Left lung (tissue), 10 donors: Measurements from ENCODE around the gene SBF1. TPM values are rescaled to one million over a fixed set of nuclear protein-coding genes. Genes with fewer than 3 reads are reported as not detected.
A peak's percentile ranks its signal among the peaks of the same experiment; 100 is the strongest.

Experiments
- ATAC-seq: fragments of 200-7000 bp; cut with Tn5 transposase; one replicate; pipeline ENCODE4 v1.9.1; 2020; ENCODE audit warnings: moderate library complexity
- DNase-seq, 4 donors: peaks; one replicate each; pipeline ENCODE4 v3.0.0-alpha.2; 2013 to 2020
- H3K27ac ChIP-seq, 2 donors: fragments of 200-600 bp; sonication (generic) in 1 of 2; one replicate each; pipeline versions ENCODE4 v1.5.0 to v1.8.0; 2020 to 2021
- H3K27me3 ChIP-seq, 2 donors: fragments of 200-600 bp; sonication (generic) in 1 of 2; one replicate each; pipeline versions ENCODE4 v1.5.0 to v1.8.0; 2020 to 2021
- H3K36me3 ChIP-seq, 2 donors: fragments of 200-600 bp; sonication (generic) in 1 of 2; one replicate each; pipeline versions ENCODE4 v1.5.0 to v1.8.0; 2020 to 2021
- H3K4me1 ChIP-seq, 2 donors: fragments of 200-600 bp; one replicate each; pipeline ENCODE4 v1.8.0; 2021
- H3K4me3 ChIP-seq, 2 donors: fragments of 200-600 bp; sonication (generic) in 1 of 2; one replicate each; pipeline versions ENCODE4 v1.5.0 to v1.8.0; 2020 to 2021; ENCODE audit warnings: mild to moderate bottlenecking in 1 of 2
- H3K9me3 ChIP-seq, 2 donors: fragments of 200-600 bp; sonication (generic) in 1 of 2; one replicate each; pipeline versions ENCODE4 v1.5.0 to v1.8.0; 2020 to 2021
- CTCF ChIP-seq, 2 donors: fragments of 200-600 bp; sonication (generic) in 1 of 2; IDR thresholded peaks; one replicate each; pipeline versions ENCODE4 v1.5.0 to v1.8.0; 2021; ENCODE audit warnings: antibody characterized with exemption in 2 of 2
- intact Hi-C, 2 donors: fragments of 100-400 bp; cut with DNase I; formaldehyde crosslinking; loops; one replicate each; pipeline versions ENCODE4 v1.11.2 to v1.14.2; 2022
- polyA plus RNA-seq, 6 donors: library from polyadenylated mRNA; unstranded; fragments of 120-200 nt; gene quantifications; one replicate each; pipeline ENCODE4 v1.2.1, GENCODE V29; 2013; ENCODE audit not compliant: insufficient read length in 6 of 6
- total RNA-seq, 2 donors: library from RNA; stranded (reverse); fragmentation: NEBNext Ultra II Directional; extraction: Animal tissue kit (Norgen Biotek cat#: 25700); gene quantifications; one replicate each; pipeline ENCODE4 v1.2.1, GENCODE V29; 2021
- donor health status: DM: no; HTN: yes; CAD: no.
- donor health status: DM: no; HTN: no; CAD: no.

The SBF1 gene
- total and polyA plus RNA-seq, 8 donors, result 31.6 to 69.9 (median 41.9) TPM

- ATAC-seq, result no peak
- Histone ChIP-seq H3K27me3 (no peaks in the 10 kb centered on the region), H3K4me1 (peaks cover 4 to 6% of the 10 kb centered on the region in 2 donors), H3K9me3 (no peaks in the 10 kb centered on the region), H3K36me3 (peaks cover 0 to 89% of the 10 kb centered on the region in 2 donors), H3K27ac (no peak overlapping the region), H3K4me3 (no peak overlapping the region)
- intact Hi-C loops, result no loop called here
- TF ChIP-seq CTCF (IDR thresholded peaks at IDR 0.05), result no peak
- peak in 1 of 4 donors; percentile 67 for DNase-seq
These were observed 44.3 kb upstream of the SBF1 start for GRCh38 chr22:50519151-50519550.

- Histone ChIP-seq H3K9me3 (no peaks in the 10 kb centered on the region), H3K27me3 (no peaks in the 10 kb centered on the region), H3K4me3 (no peak overlapping the region), H3K36me3 (peaks cover 0 to 84% of the 10 kb centered on the region in 2 donors), H3K27ac (no peak overlapping the region), H3K4me1 (peaks cover 0 to under 1% of the 10 kb centered on the region in 2 donors)
- intact Hi-C loops, result no loop called here
- no peak for TF ChIP-seq CTCF (IDR thresholded peaks at IDR 0.05)
- DNase-seq (peak in 1 of 4 donors; percentile 70), ATAC-seq (no peak)
These were observed 43.8 kb upstream of the SBF1 start for GRCh38 chr22:50518606-50519005.

GRCh38 chr22:50517495-50518260 lies 42.8 kb upstream of the SBF1 start:
- intact Hi-C loops, result no loop called here
- peaks cover 0 to 74% of the 10 kb centered on the region in 2 donors for H3K36me3 ChIP-seq
- no peaks in the 10 kb centered on the region for H3K27me3 ChIP-seq

GRCh38 chr22:50516891-50517290 lies 42.1 kb upstream of the SBF1 start:
- H3K27ac ChIP-seq, result no peak overlapping the region
- DNase-seq (no peak), ATAC-seq (no peak)
- H3K4me1 ChIP-seq, result peaks cover 0 to 6% of the 10 kb centered on the region in 2 donors
- H3K36me3 ChIP-seq, result peaks cover 0 to 67% of the 10 kb centered on the region in 2 donors
- no peak for TF ChIP-seq CTCF (IDR thresholded peaks at IDR 0.05)
- no peaks in the 10 kb centered on the region for H3K27me3 ChIP-seq
- no peak overlapping the region for H3K4me3 ChIP-seq
- intact Hi-C loops, result no loop called here
- H3K9me3 ChIP-seq, result no peaks in the 10 kb centered on the region

More at GRCh38 chr22:50517495-50518260, 42.8 kb upstream of the SBF1 start:
- no peaks in the 10 kb centered on the region for H3K4me1 ChIP-seq
- ATAC-seq, result no peak
- H3K4me3 ChIP-seq, result no peak overlapping the region
- no peak for TF ChIP-seq CTCF (IDR thresholded peaks at IDR 0.05)
- no peak overlapping the region for H3K27ac ChIP-seq
- no peaks in the 10 kb centered on the region for H3K9me3 ChIP-seq
- DNase-seq, result no peak

GRCh38 chr22:50516068-50516467 lies 41.2 kb upstream of the SBF1 start:
- Histone ChIP-seq H3K36me3 (peaks cover 0 to 58% of the 10 kb centered on the region in 2 donors), H3K9me3 (no peaks in the 10 kb centered on the region), H3K4me1 (peaks cover 0 to 6% of the 10 kb centered on the region in 2 donors), H3K27me3 (no peaks in the 10 kb centered on the region), H3K27ac (no peak overlapping the region), H3K4me3 (no peak overlapping the region)
- no peak for TF ChIP-seq CTCF (IDR thresholded peaks at IDR 0.05)
- intact Hi-C loops, result no loop called here
- DNase-seq (no peak), ATAC-seq (no peak)
